CMK (cell line): ENCODE measurements around the gene FAM177B.

Experiments used
- DNase-seq: peaks from one replicate; pipeline ENCODE4 v3.0.0-alpha.2; 2010; ENCODE audit warnings: low read depth

The FAM177B gene

GRCh38 chr1:222787729-222788128 is 50.7 kb downstream of the FAM177B start:
- no peak for DNase-seq

- no peak for DNase-seq
Measured at GRCh38 chr1:222788402-222789156, 51.6 kb downstream of the FAM177B start.

- DNase-seq: no peak
Measured at GRCh38 chr1:222790115-222790514, 53.1 kb downstream of the FAM177B start.

GRCh38 chr1:222790520-222790919 is 53.5 kb downstream of the FAM177B start:
- DNase-seq: no peak

DNA sequence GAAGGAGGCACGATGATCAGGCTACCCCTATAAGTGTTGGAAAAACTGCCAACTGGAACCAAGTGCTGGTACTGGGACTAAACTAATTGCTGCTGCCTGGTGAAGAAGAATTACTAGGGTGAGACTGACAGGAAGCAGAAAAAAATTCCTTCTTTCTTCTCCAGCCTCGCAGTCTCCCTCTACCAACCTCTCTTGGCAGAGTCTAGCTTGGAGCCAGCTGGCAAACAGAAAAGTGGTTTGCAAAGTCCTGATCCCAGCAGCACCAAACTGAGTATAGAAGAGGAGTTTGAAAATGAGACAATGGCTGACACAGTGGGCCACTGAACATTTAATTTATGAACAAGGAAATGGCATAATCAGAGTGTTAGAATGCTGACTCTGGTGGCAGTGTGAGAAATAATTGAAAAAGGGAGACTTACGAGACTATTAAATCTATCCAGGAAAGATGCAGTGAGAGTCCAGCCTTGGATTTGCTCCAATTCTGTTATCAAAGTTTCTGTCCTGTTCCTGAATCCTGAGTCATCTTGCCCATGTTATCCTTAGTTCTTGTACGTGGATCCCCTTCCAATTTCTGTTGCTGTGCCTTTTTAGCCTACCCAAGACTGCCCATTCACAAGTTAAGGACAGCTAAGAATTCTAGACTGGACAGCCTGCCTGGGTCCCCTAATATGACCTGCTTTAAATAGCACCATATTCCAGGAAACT is 54.2 kb downstream of the FAM177B start:
- no peak for DNase-seq

GRCh38 chr1:222792744-222793143 is 55.7 kb downstream of the FAM177B start:
- no peak for DNase-seq

DNA sequence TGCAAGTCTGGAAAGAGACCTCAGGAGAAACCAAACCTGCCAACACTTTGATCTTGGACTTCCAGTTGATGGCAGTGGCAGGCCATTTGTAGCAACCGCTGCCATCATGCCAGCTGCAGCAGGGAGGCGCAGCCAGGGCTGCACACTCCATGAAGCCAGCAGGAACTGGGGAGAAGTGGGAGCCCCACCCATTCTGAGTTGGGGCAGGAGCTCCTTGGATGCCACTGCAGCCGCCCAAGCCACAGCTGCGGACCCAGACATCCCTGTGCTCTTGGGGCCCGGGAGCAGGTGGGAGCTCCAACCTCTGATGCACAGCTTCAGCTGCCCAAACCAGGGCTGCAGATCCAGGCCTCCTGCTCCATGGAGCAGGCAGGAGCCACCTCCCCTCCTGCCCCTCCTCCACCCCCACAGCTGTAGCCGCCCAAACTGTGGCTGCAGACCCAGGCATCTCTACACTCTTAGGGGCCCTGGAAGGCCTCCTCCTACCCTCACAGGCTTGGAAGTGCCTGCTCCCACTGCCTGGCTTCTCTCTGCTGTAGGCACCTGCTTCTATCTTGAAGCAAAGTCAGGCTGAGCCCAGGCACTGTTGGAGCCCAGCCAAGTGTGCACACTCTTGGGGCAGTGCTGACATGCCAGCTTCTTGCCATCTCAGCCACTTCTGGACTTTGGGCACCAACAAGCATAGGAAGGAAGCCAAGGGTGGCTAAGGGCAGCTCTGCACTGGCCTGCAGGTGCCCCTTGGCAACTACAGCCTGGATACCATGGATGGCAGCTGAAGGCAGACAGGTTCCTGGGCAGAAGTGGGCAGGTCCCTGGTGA is 57.9 kb downstream of the FAM177B start:
- no peak for DNase-seq

- no peak for DNase-seq
Measured at GRCh38 chr1:222798116-222798515, 61.1 kb downstream of the FAM177B start.

GRCh38 chr1:222798975-222799374 is 62.0 kb downstream of the FAM177B start:
- DNase-seq: no peak
